Thoracic aorta (tissue), 2 donors: ENCODE results near the gene PLVAP. TPM values are rescaled to one million over a fixed set of nuclear protein-coding genes. Genes with fewer than 3 reads are reported as not detected.

ENCODE experiments used
- ATAC-seq: fragments of 150-250 bp; one replicate; pipeline ENCODE4 v1.8.0; 2017; ENCODE audit warnings: low read depth; ENCODE audit not compliant: insufficient number of reproducible peaks, low FRiP score
- DNase-seq: peaks from one replicate; pipeline ENCODE4 v3.0.0-alpha.2; 2020; ENCODE audit warnings: low spot score
- H3K27ac ChIP-seq, 2 donors: fragments of 200-600 bp; sonication (generic); 1 replicate in 1 of 2; 2 replicates in 1 of 2; pipeline ENCODE4 v1.5.1; 2016; ENCODE audit warnings: mild to moderate bottlenecking in 2 of 2, moderate library complexity in 2 of 2
- H3K27me3 ChIP-seq: fragments of 200-600 bp; sonication (generic); replicated peaks from 2 replicates; pipeline ENCODE4 v1.6.0; 2016; ENCODE audit warnings: mild to moderate bottlenecking; ENCODE audit not compliant: insufficient read depth
- H3K36me3 ChIP-seq: fragments of 200-600 bp; sonication (generic); one replicate; pipeline ENCODE4 v1.5.1; 2016
- H3K4me1 ChIP-seq, 2 donors: fragments of 200-600 bp; sonication (generic); 1 replicate in 1 of 2; 2 replicates in 1 of 2; pipeline versions ENCODE4 v1.5.1 to v1.6.0; 2016; ENCODE audit warnings: low read depth in 2 of 2, mild to moderate bottlenecking in 1 of 2; ENCODE audit not compliant: control insufficient read depth in 1 of 2
- H3K4me3 ChIP-seq: fragments of 200-600 bp; sonication (generic); 2 replicates; pipeline ENCODE4 v1.5.1; 2016; ENCODE audit warnings: mild to moderate bottlenecking
- H3K9me3 ChIP-seq: fragments of 200-600 bp; sonication (generic); 2 replicates; pipeline ENCODE4 v1.5.1; 2016
- total RNA-seq, 2 donors: library from RNA; depleted of rRNA; stranded (reverse); fragments of >200 nt; gene quantifications; one replicate each; pipeline versions ENCODE4 v1.1.0 to v1.2.3, GENCODE V29; 2016
- TF ChIP-seq, protein P1 (sequence below): fragments of 200-600 bp; sonication (generic); IDR thresholded peaks from one replicate; pipeline ENCODE4 v1.5.1; 2019; ENCODE audit warnings: antibody characterized with exemption

Gene PLVAP
- total RNA-seq, 2 donors from 2014 or later = 120 to 126 TPM

DNA sequence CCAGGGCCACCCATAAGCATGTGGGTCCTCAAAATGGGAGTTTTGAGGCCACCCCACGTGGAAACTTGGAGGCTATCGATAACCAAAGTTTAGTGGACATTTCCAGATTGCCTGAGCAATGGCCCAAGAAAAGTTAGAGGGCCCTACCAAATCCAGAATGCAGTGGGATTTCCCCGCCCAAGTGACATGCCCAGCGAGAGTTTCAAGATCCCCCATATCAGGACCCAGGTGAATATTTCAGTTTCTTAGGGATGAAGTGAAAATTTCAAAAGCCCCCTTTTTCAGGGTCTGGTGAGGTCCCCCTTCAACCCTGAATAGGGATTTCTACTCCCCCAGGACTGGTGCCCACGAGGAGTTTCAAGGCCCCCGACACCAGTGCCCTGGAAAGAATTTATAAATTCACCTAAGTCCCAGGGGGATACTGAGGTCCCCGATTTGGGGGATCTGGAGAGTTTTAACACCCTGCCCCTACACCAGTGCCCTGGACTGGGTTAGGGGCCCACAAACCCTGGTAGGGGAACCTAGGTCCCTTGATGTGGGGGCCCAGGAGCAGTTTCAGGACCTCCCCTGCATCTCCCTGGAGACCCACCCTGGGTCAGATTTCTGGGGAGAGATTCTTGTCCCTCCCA lies 27.6 kb upstream of the PLVAP start:
- ATAC-seq = no peak
- no peak for DNase-seq
- H3K9me3 ChIP-seq = no peaks in the 10 kb centered on the region
- no peaks in the 10 kb centered on the region for H3K27me3 ChIP-seq
- peaks cover 22 to 35% of the 10 kb centered on the region in 2 donors for H3K4me1 ChIP-seq
- H3K27ac ChIP-seq = peak overlapping the region; percentile 39 to 64
- peak overlapping the region; percentile 70 for H3K4me3 ChIP-seq
- H3K36me3 ChIP-seq = no peaks in the 10 kb centered on the region
- TF ChIP-seq, protein P1, sequence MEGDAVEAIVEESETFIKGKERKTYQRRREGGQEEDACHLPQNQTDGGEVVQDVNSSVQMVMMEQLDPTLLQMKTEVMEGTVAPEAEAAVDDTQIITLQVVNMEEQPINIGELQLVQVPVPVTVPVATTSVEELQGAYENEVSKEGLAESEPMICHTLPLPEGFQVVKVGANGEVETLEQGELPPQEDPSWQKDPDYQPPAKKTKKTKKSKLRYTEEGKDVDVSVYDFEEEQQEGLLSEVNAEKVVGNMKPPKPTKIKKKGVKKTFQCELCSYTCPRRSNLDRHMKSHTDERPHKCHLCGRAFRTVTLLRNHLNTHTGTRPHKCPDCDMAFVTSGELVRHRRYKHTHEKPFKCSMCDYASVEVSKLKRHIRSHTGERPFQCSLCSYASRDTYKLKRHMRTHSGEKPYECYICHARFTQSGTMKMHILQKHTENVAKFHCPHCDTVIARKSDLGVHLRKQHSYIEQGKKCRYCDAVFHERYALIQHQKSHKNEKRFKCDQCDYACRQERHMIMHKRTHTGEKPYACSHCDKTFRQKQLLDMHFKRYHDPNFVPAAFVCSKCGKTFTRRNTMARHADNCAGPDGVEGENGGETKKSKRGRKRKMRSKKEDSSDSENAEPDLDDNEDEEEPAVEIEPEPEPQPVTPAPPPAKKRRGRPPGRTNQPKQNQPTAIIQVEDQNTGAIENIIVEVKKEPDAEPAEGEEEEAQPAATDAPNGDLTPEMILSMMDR = no peak

DNA sequence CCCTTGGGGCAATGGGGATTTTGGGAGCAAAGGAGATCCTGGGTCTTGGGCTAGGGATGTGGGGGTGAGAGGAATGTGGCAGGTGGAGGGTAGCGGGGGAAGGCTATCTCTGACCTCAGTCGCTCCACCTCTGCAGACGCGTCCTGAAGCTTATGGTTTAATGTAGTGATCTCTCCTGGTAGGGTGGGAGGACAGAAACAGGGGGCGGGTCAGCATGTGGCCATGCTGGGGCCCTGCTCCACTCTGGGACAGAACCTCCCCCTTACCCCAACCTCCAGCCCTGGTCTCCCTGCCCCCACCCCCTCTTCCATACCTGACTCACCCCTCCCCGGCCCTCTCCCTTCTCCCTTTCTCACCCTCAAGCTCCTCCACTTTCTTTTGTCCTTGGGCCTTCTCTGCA lies 26.9 kb upstream of the PLVAP start:
- Histone ChIP-seq H3K9me3 (no peaks in the 10 kb centered on the region), H3K36me3 (no peaks in the 10 kb centered on the region), H3K27me3 (no peaks in the 10 kb centered on the region), H3K4me3 (peak overlapping the region; percentile 70), H3K27ac (no peak overlapping the region), H3K4me1 (peaks cover 22 to 35% of the 10 kb centered on the region in 2 donors)
- TF ChIP-seq, protein P1 = no peak
- ATAC-seq (no peak), DNase-seq (no peak)

DNA sequence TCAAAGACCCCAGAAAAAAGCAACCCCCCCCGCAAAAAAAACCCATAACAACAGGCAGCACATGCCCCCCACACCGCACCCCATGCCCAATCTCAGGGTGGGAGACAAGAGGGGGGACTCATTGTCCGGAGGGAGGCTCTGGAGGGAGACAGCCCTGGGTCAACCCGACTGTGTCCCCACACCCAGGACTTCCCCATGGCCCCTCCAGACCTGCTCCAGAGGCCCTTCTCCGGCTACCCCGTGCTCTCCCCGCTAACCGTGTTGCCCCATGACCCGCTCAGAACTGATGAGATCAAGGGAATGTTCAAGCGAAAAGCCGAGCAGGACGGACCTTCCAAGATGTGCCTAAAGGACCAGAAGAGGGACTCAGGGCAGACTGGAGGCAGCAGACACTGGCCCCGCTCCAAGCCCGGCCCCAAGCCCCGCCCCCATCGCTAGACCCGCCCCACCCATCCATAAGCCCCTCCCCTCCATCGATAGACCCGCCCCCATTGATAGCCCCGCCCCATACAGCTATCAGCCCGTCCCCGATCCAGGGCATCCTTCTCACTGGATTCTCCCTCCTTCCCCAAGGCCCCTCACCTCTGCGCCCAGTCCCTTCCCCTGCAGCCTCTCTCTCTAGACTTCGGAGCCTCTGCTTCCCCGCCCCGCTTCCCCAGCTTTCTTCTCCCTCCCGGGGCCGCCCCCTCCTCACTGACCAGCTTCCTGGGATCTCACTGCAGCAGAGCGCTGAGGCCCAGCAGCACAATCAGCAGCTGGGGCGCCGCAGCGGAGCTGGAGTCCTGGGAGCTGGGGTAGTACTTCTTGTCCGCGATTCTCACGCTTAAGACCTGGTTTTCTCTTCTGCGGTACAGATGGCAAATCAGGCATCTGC lies 26.1 kb upstream of the PLVAP start:
- Histone ChIP-seq H3K27me3 (no peaks in the 10 kb centered on the region), H3K4me1 (peaks cover 22 to 35% of the 10 kb centered on the region in 2 donors), H3K27ac (no peak overlapping the region), H3K36me3 (no peaks in the 10 kb centered on the region), H3K9me3 (no peaks in the 10 kb centered on the region), H3K4me3 (peak overlapping the region; percentile 70)
- DNase-seq (no peak), ATAC-seq (no peak)
- TF ChIP-seq, protein P1 = no peak

DNA sequence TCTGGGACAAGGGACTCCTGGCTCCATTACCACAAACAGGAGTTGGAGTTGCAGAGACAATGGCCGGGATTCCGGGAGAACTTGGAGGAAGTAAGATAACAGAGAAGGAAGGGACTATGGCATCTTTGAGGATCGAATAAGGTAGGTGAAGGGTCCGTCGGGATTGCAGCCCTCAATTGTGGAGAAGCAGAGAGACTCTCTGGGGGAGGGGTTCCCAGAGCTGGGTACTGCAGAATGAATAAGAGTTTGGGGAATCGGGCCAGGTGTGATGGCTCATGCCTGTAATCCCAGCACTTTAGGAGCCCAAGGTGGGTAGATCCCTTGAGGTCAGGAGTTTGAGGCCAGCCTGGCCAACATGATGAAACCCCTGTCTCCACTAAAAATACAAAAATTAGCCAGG lies 24.5 kb upstream of the PLVAP start:
- H3K4me3 ChIP-seq = no peak overlapping the region
- H3K4me1 ChIP-seq = peaks cover 15 to 30% of the 10 kb centered on the region in 2 donors
- no peaks in the 10 kb centered on the region for H3K27me3 ChIP-seq
- H3K27ac ChIP-seq = no peak overlapping the region
- DNase-seq (no peak), ATAC-seq (no peak)
- TF ChIP-seq, protein P1 = no peak
- no peaks in the 10 kb centered on the region for H3K9me3 ChIP-seq
- no peaks in the 10 kb centered on the region for H3K36me3 ChIP-seq

DNA sequence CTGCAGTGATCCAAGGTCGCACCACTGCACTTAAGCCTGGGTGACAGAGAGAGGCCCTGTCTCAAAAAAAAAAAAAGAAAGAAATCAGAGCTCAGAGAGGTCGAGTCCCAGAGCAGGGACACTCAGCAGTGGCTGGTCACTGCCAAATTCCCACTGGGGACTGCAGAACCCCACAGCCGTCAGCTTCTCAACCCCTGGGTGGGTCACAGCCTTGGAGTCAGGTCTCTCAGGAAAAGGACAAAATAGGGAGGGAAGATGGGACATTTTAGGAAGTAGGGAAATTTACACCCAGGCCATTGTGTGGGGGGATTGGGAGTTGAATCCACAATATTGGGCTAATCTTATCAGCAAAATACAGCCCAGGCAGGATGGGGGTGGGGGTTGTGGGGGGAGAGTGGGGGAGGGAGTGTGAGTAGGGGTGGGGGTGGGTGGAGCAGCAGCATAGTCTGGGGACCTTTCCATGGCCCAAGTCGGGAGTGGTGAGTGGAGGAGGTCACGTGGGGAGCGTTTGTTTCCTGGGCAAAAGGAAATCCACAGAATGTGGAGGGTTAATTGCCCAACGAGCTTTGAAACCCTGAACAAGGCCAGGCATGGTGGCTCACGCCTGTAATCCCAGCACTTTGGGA lies 21.9 kb upstream of the PLVAP start:
- H3K36me3 ChIP-seq = no peaks in the 10 kb centered on the region
- H3K4me1 ChIP-seq = peaks cover 1 to 6% of the 10 kb centered on the region in 2 donors
- DNase-seq (no peak), ATAC-seq (no peak)
- no peak overlapping the region for H3K27ac ChIP-seq
- TF ChIP-seq, protein P1 = no peak
- H3K27me3 ChIP-seq = no peaks in the 10 kb centered on the region
- no peak overlapping the region for H3K4me3 ChIP-seq
- no peaks in the 10 kb centered on the region for H3K9me3 ChIP-seq
